GM04504 (cell line): ENCODE data around the gene PTTG1IP.

Experiments used
- DNase-seq: peaks from one replicate; pipeline ENCODE4 v3.0.0-alpha.2; 2012; ENCODE audit warnings: low read depth

Gene PTTG1IP

GRCh38 chr21:44895859-44896258, 22.4 kb upstream of the PTTG1IP start:
- DNase-seq = no peak

DNA sequence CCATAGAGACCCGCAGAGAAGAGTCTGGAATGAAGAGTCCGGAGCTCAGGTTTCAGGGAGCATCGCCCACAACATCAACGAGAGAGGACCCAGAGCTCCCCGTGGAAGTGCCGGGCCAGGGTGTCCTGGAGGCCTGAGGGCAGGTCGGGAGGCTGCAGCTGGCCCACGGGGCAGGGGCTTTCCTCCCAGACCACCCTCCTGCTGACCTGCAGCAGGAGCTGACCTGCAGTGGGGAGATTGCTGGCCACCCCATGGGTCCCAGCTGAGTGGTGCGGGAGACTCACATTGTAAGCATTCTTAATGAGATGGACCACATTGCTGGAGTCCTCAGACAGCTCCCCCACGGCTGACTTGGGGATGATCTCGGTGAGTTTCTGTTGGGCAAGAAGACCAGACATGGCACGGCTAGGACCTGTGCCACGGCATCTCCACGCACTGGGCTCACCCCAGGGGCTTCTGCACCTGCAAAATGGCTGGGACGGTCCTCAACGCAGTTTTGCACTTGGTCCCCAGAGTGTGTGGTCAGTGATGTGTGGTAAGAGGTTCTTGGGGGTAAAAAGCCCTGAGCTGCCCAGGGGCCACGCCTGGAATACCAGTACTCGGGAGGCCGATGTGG, 21.3 kb upstream of the PTTG1IP start:
- DNase-seq = no peak

DNA sequence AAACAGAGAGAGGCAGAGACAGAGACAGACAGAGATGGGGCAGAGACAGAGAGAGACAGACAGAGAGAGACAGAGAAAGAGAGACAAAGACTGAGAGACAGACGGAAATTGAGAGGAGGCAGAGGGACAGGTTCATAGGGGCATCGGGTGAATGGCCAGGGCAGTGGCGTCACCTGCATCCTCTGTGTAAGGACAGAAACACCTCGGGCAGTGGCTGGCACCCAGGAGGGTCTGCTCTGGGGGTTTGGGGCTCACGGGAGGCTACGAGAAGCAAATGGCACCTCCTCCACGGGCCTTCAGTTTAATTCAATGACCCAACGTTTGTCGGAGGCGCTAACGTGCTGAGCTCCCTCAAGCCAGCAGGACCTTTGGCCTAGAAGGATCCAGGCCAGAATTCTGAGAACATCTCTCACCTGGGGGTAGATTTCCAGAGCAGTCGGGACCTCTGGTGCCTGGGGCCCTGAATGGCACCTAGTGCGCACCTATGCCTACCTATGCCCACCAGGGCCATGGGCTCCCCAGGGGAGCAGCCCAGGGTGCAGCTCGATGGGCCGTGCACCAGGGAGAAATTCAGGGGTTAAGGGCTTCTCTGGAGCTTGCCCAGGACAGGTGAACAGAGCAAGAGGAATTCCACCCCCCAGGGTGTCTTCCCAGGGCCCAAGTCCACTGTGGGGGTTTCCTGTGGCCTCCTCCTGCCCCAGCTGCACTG, 20.6 kb upstream of the PTTG1IP start:
- DNase-seq = no peak

DNA sequence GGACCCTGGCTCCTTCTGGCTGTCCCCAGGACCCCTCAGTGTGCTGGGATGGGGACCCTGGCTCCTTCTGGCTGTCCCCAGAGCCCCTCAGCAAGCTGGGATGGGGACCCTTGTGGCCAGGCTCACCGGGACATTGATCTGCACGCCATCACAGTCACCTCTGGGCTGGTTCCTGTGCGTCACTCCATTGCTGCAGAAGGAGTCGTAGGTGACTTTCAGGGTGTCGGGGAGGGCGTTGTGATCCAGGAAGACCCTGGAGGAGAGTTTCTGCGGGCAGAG, 19.7 kb upstream of the PTTG1IP start:
- no peak for DNase-seq

DNA sequence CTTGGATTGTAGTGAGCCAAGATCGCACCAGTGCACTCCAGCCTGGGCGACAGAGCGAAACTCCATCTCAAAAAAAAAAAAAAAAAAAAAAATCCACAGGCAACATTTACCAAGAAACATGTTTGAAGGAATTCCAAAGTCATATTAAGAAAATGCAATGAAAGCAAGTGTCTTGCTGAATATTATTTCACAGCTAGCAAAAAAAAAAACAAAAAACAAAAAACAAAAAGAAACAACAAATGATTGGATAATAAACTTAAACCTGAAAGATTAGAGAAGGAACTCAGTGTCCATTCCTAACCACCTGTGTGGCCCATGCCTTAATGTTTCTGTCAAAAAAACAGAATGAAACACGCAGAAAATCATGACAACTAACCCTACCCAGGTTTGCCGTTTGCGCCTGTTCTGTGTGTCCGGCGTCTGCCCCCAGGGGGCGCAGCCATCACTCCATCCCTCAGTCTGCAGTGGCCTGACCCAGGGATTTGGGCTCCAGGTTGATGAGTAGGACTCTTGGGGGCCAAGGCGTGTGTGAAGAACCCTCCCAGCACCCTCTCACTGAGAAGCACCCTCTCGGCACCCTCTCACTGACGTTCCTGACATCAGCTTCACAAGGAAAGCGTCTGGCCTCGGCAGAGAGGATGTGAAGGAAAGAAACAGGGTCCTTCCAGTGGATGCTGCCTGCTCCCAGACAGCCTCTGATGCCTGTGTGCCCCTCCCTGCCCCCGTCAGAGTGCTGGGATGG, 19.2 kb upstream of the PTTG1IP start:
- DNase-seq = no peak

GRCh38 chr21:44892095-44892494, 18.6 kb upstream of the PTTG1IP start:
- no peak for DNase-seq

- no peak for DNase-seq
Observed at GRCh38 chr21:44891631-44892031, 18.1 kb upstream of the PTTG1IP start.

DNA sequence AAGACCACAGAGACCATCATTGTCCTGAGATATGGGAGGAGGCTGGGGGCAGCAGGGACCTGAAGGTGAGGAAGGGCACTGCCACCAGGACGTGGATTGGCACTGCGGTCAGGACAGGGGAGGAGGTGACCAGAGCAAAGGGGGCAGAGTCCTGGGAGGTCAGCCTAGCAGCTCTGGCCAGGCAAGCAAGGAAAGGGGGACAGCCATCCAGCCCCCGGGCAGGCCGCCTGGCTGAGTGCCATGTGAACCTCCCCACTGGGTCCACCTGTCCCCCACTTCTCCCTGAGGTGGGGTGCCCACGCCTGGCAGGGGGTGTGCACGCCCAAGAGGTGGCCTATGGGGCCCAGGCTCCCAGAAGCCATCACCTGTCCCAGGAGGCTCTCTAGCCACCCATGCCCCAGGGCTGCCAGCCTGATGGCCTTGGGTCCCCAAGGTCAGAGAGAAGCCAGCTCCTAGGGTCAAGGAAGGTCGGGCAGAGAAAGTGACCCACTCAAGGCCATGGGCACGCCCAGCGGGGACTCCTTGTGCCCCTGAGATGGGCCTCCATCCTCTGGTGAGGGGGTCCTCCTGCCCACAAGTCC, 17.6 kb upstream of the PTTG1IP start:
- no peak for DNase-seq

DNA sequence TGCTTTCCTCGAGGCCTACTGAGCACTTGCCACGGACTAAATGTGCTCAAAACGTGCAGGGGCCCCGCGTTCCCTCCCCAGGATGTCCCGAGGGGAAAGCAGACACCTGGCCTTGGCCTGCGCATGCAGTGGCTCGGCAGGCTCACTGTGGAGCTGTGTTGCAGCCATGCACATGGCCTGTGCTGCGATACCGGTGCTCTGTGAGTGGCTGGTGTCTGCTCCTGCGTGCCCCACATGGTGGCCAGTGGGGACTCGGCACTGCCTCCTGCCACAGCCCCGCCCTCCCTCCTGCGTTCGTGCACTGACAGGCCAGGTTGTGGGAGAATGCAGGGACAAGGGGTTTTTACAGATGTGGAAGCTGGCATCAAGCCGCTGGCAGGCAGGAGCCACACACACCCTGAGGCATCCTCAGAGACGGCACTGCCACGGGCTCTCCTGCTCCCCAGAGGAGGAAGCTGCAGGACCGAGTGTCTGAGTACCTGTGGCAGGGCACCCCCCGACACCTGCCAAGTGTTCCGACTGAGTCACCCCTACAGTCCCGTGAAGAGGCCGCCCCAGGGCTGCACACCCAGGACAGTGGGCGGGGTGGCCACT, 16.9 kb upstream of the PTTG1IP start:
- no peak for DNase-seq

DNA sequence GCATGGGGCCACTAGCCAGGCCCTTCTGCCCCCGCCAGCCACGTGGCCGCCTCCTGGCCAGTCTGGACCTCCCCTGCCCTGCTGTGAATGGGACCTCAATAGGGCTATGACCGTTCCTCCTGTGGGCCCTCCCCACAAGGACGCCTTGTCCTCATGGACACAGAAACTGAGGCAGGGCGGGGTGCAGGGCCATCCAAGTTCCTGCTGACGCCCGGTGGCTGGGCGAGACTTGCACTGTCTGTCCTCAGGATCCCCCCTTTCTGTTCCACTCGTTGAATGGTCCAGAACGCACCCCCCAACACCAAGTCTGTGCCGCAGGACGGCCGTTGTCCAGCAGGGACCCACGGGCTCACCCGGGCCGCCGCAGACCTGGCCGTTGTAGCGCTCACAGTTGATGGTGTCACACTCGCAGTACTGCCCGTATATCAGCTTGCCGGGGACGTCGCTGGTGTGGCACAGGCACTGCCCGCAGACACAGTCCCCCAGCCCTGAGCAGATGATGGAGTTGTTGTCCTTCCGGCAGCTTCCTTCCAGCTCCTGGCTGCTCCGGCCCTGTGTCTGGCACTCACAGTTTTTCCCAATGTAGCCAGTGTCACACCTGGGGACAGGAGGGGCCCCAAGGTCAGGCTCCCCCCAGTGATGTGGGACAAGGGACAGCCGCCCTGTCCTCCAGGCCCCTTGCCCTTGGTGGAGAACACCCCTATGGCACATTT, 16.3 kb upstream of the PTTG1IP start:
- no peak for DNase-seq

DNA sequence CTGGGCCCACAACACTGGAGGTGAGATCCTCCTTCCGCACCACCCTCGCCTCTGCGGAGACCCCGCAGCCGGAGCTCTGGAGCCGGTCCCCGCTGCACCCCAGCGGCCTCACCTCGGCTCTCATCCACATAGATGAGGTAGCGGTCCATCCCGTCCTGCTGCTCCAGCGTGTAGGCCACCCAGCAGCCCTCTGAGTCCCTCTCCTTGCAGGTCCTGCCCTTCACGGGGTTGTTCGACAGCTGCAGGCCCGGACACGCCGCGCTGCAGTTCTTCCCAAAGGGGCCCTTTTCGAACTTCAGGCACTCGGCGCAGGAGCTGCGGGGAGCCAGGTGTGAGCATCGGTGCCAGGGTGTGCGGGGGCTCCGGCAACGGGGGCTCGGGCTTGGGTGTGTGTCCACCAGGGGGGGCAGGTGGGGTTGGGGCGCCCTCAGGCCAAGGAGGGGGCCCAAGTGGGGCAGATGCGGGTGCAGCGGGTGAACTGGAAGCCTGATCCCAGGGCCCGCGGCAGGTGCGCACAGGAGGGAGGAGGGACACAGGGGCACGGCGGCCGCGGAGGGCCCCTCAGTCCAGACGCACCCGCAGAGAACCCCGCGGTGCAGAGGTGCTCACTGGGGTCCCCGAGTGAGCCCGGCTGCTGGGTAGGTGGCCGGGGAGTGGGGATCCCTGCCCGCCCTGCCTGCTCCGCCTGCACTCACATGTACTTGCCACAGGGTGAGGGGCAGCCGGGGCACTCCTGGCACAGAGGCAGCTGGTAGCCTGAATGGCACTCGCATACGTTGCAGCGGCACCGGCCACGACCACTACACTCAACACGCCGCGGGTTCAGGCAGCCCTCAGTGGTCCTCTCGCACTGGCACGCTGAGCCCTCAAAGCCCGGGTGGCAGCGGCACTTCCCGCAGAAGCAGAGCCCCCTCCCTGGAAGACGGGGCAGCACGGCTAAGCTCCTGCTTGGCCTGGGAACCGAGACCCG, 15.4 kb upstream of the PTTG1IP start:
- no peak for DNase-seq

DNA sequence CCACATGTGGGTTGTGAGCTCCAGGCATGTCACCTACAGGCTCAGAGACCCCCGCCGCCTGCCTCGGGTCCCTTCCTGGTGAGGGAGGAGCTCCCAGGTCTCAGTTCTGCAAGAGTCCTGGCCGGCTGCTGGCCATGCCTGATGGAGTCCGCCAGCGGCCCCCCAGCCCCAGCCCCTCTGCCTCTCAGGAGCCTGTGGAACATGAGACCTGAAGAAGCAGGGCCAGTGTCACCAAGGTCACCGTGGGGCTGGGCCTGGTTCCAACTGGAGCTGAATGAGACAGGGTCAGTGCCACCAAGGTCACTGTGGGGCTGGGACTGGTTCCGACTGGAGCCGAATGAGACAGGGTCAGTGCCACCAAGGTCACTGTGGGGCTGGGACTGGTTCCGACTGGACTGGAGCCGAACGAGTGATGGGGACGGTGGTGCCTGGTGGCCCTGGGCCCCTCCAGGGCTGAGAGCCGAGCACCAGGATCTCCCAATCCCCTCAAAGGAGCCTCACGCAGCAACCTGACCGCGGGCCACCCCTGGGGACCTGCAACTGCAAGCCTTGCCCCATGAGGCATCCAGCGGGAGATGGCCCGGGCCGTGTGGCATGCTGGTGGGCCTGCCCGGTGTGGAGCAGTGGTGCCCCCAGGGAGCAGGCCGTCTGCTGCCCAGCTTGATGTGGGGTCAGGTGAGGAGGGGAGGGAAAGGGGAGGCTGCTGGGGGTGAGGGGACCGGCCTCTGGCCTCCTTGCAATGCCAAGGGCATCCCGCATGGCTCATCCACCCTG, 14.5 kb upstream of the PTTG1IP start:
- no peak for DNase-seq

DNA sequence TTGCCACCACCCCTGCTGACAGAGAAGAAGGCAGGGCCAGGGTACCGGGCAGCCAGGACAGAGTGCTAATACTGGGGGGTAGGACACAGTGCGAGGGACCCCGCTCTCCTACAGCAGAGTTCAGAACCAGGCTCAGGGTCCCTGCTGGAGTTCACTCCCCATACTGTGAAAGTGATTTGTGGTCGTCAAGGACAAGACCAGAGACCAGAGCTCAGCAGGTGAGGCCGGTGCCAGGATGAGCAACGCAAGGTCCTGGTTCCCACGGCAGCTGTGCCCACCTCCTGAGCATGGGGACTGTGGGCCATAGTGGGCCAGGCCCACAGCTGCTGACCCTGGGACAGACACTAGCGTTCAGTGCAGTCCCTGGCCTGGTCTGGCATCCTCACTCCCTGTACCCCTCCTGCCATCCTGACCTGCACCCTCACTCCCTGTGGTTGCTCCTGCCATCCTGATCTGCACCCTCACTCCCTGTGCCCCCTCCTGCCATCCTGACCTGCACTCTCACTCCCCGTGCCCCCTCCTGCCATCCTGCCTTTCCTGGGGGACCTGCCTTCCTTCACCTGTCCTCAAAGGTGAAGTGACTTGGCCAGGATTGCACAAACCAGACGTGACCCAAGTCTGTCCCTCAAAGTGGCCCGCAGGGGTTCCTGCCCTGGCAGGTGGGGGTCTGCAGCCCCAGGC, 13.8 kb upstream of the PTTG1IP start:
- no peak for DNase-seq

DNA sequence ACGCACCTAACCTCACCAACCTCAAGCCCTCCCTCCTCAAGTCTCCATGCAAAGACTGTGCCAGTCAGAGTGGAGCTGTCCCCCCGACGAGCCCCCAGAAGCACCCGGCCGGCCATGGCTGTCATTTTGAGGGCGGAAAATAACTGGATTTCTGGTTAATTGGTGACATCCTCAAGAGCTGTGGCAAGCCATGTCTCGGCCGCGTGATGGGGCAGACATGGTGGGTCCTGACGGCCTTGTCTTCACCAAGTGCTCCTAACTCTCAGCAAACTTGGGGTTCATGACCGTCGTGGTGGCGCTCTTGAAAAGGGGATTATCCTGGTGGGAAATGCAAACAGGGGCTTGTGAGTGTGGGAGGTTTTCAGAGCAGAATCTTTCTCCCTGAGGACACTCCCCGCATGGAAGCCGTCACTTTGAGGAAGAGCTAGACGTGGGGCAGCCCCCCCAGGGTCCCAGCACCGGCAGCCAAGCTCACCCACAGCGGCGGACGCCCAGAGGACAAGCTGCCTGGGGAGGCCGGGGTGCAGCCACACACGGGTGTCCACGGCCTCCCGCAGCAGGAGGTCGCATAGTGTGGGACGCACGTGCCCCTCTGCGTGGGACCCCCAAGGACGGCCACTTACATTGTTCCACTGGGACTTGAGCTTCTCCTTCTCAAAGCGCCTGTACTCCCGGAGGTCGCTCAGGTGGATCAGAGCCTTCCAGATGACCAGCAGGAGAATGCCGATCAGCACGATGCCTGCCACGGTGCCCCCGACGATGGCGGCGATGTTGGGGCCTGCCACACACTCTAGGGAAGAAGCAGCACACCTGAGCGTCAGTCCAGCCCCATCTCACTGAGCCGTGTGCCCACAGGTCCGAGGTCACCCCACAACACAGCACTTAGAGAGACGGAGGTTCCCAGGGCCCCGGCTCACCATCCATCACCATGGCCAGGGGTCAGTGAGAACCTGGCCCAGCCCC, 12.9 kb upstream of the PTTG1IP start:
- DNase-seq = no peak

GRCh38 chr21:44885615-44886014, 12.1 kb upstream of the PTTG1IP start:
- no peak for DNase-seq

DNA sequence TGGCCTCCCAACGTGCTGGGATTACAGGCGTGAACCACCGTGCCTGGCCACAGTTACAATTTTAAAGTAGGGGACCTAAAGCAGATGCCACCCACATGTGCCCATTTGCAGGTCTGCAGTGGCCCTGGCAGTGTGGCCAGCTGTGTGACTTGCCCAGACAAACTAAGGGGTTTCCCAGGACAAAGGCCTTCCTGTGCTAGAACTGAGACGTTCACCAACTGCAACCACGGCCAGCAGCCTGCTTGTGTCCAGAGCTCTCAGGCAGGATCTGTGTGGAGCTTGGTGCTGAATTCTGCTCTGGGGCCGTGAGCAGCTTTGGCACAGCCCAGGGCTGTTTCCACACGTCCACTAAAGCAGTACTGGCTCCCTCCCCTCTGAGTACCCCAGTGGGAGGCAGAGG, 10.6 kb upstream of the PTTG1IP start:
- no peak for DNase-seq

GRCh38 chr21:44883250-44883649, 9.8 kb upstream of the PTTG1IP start:
- DNase-seq = no peak

DNA sequence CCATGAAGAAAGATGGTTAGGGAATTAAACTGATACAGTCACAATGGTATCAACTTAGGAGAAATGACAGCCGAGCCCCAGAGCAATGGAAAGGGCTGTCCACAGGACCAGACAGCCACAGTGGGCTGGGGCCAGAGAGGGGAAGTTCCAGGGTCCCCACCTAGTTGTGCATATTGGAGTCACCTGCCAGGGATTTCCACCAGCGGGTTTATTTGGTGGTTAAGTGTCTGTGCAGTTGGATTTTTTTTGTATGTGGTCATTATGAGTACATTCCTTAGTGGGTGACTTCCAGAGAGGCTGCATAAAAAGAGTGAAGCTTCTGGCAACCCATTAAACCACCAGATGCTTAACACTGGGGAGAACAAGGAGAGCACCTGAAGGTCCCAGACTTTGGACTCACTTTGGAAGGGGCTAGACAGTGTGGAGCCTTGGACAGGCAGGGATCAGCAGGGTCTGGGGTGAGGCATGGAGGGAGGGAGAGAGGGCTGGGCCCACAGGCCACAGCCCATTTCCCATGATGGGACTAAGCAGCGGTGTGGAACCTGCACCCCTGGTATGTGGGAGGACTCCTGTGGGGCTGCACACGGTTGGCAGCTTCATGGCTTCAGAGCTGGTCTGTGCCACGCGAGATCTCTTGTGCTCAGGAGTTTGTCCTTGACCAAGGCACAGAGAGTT, 7.8 kb upstream of the PTTG1IP start:
- peak; percentile 36 for DNase-seq
